Anterior cingulate cortex (tissue), 58 donors: Measurements from ENCODE around the gene CCT8.

Experiments used
- DNase-seq, 58 donors: peaks; one replicate each; lab custom pipeline; 2025; lab: John Stamatoyannopoulos, UW

Gene CCT8, protein sequence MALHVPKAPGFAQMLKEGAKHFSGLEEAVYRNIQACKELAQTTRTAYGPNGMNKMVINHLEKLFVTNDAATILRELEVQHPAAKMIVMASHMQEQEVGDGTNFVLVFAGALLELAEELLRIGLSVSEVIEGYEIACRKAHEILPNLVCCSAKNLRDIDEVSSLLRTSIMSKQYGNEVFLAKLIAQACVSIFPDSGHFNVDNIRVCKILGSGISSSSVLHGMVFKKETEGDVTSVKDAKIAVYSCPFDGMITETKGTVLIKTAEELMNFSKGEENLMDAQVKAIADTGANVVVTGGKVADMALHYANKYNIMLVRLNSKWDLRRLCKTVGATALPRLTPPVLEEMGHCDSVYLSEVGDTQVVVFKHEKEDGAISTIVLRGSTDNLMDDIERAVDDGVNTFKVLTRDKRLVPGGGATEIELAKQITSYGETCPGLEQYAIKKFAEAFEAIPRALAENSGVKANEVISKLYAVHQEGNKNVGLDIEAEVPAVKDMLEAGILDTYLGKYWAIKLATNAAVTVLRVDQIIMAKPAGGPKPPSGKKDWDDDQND

DNA sequence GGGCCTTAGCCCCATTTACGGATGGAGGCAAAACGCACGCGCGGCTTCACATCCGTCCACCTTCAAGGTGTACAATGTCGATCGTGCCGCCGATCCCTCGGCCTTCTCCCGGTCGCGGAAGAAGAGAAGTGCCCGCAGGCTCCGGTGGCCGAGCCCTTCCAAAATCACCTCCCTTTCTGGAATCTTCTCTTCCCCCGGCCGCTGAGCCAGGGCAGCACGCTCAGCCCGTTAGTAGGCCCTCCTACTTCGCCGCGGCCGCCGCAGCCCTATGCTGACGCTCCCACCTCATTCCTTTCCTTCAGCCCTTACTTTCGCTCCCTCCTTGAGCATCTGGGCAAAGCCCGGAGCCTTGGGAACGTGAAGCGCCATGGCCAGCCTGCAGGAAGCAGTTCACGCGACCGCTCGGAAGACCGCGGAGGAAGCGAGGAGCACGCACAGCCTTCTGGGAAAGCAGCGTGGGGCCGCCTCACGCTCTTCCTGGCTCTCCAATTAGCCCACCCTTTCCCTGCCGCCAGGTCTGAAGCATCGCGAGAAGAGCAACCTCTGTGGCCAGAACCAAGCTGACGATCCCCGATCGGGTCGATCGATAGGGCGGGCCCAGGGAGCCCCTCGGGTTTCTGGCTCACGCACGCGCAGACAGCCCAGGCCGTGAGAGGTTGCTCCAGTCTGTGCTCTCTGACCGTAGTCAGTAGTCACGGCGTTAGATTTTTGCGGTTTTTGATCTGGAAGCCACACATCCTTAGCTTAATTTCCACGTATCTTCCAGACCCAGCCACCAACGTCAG, at the start of gene CCT8:
Gene CCT8 (minus strand): TSS at position 427 of the 785 bp plus-strand sequence. CDS start 58 bp downstream, at position 369.
- DNase-seq: peak; percentile 76 to 99 (median 97)

DNA sequence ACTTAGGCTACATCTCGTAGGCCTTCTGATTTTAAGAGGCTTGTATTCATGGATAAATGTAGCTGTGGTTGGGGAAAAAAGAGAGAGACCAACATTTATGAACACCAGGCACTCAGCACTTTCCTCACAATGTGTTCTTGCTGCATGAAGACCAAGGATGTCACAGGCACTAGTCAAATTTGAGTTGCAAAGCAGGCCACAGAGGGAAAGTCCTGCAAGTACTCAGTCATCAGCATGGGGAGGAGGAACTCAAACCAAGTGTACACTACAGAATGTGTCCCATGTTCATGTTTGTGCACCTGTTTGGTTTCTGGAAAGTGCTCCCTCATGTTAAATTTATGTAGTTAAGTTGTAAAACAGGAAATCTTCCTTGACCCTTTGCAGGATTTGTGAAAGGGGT, 48.3 kb upstream of the CCT8 start:
- DNase-seq: no peak

DNA sequence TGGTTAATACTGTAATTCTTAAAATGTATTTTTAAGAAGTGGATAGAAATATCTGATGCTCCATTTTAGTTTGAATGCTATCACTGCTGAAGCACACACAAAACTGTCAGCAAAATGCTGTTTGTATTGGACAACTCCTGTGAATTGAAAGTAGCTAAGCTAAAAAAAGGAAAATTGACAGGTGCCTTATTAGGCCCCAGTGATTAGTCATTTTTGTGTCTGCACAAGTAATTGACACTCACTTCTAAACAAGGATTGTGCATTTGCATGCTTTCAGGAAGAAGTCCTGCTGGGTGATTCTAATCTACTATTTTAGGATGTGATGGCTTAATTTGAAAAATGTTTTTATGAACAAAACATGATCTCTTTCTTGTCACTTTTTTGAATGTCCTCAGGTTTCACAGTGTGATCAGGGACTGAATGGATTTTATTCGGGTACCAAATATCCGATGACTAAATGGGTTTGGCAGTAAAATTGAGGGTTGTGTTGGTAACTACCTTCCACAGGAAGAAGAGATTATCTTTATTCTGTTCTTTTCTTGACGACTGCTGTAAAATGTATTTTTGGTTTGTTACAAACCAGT, 44.0 kb upstream of the CCT8 start:
- DNase-seq: no peak

DNA sequence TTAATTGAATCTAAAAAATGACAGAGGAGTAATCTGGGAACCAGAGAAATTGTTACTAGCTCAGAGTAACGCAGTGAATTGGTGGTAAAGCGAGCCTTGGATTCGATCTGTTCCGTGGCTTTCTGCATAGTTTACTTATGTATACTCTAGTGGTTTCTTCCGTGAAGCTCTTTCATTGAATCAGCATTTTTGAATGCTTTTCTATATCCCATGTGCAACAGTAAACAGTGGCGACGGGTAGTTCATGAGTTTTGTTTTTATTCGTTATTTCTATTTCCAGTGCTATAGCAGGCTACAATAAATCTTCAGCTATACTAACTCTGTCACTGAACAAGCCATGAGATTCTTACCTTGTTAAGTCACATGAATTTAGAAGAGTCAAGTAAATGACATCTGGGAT, 42.5 kb upstream of the CCT8 start:
- DNase-seq: no peak

- DNase-seq: no peak
These were observed 41.5 kb upstream of the CCT8 start for GRCh38 chr21:29114765-29115500.

DNA sequence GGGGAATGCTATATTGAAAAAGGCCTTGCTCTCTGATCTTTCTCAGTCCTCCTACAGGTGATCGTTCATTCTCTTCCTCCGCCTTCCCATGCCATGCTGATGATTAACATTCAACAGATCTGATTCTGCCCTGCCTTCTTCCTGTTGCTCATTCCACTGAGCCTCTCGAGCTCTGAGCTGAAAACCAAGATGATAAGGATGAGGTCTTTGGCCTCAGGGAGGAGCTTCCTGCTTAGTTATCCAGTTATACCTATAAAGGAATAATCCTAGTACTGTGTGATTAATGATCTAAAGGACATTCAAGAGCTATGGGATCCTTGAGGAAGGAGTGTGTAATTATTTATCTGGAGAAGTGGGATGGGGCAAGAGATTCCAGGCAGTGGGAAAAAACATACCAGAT, 31.8 kb upstream of the CCT8 start:
- DNase-seq: no peak

GRCh38 chr21:29104239-29104708, 30.8 kb upstream of the CCT8 start:
- no peak for DNase-seq

DNA sequence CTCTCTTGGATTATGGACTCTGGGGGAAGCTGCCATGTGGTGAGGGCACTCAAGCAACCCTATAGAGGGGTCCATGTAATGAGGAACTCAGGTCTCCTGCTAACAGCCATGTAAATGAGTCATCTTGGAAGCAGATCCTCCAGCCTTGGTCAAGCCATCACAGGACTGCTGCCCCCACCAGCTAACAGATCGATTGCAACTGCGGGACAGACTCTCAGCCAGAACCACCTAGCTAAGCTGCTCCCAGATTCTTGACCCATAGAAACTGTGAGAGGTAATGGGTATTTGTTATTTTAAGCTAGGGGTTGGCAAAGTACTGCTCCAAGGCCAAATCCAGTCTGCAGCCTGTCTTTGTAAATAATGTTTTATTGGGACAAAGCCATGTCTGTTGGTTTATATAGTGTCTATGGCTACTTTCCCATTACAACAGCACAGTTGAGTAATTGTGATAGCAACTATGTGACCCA, 29.4 kb upstream of the CCT8 start:
- no peak for DNase-seq

GRCh38 chr21:29098156-29098555, 24.7 kb upstream of the CCT8 start:
- no peak for DNase-seq

DNA sequence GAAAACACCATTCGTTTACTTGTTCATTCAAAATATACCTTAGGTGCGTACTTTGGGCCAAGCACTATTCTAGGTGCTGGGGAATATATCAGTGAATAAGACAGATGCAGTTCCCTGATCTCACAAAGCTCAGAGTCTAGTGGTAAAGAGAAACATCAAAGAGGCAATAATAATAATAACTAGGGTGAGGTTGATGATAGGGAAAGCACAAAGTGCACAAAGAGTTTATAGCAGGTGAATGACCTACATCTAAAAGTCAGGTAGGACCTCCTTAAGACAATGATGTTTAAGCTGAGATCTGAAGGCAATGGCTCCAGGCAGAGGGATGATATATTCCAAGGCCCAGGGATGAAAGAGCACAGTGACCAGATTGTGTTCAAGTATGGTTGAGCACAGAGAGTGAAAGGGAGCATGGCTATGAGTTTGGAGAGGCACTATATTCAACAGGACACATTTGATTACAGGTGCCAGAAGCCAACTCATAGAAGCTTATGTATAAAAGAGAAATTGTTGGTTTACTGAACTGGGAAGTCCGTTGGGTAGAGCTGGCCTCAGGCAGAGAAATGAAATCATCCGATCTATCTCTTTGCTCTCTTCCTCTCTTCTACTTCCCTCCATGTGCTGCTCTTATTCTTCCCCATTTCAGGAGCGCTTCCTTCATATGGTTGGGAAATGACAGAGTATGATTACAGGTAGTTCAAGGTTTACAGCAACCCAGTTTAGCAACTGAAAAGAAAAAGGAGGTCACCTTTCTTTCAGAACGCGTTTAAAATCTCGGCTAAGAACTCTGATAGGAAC, 23.0 kb upstream of the CCT8 start:
- DNase-seq: no peak

DNA sequence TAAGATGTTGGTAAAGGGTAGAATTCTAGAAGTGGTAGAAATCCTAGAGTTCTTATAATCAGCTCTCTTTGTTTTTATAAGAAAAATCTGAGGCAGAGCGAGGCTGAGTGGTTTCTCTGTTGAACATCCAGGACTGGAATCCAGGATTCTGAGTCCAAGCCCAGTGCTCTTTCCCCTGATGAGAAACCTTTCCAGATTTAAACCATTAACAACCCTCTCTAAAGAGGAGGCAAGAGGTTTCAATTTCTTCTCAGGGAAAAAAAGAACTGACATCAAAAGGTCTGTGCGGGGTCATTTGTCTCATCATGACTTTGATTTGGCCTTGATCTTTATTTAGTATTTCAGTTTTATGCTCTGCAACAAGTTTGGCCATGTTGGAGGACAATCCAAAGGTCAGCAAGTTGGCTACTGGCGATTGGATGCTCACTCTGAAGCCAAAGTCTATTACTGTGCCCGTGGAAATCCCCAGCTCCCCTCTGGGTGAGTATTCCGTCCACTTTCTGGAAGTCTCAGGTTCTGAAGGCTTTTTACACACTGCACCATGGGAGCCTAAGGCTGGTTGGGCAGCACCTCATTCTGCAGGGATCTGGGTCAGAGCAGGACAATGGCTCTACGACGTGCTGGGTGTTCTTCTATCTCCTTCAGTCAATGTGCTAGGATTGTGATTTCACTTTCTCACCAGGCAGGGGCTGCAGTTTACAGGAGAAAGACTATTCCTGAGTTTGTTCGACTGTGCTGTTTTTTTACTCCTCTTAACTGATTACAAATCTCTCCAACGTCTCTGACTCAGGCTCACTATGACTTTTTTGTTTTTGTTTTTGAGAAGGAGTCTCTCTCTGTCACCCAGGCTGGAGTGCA, 18.9 kb upstream of the CCT8 start:
- DNase-seq: no peak

- no peak for DNase-seq
These were observed 17.6 kb upstream of the CCT8 start for GRCh38 chr21:29091033-29091432.

- DNase-seq: no peak
These were observed 11.8 kb upstream of the CCT8 start for GRCh38 chr21:29085106-29085752.

- no peak for DNase-seq
These were observed 10.9 kb upstream of the CCT8 start for GRCh38 chr21:29084372-29084771.

GRCh38 chr21:29083306-29083705, 9.9 kb upstream of the CCT8 start:
- DNase-seq: no peak

DNA sequence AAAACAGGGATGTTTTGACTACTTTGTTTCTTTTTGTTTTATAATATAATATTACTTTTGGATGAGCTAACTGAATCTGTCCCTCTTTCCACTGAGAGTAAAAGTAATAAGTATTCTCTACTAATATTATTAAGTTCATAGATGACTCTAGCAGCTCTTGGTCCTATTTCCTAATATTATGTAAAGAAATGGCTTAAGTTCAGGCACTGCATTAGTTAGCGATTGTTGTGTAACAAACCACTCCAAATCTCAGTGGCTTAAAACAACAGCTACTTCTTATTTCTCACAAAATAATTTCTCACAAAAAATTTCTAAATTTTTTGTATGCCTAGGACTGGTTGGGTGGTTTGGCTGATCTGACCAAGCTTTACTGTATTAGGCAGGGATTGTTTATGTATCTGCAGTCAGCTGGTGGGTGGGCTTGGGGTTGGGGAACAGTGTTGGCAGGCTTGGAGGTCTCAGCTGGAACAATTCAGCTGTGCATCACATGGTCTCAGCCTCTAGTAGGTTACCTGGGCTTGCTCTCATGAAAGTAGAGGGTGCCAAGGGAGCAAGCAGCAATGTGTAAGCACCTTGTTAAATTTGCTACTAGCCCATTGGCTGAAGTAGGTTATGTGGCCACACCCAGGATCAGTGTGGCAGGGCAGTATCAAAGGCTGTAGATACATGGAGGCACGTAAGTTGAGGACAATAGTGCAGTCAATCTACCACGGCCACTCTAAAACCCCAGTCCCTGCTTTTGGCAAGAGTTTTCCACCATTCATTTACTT, 8.8 kb upstream of the CCT8 start:
- no peak for DNase-seq

- no peak for DNase-seq
These were observed 7.0 kb upstream of the CCT8 start for GRCh38 chr21:29080454-29080941.
